PC-3 (cell line): ENCODE data around the gene VWA3B. TPM values are rescaled to one million over a fixed set of nuclear protein-coding genes. Genes with fewer than 3 reads are reported as not detected.
A peak's percentile ranks its signal among the peaks of the same experiment; 100 is the strongest.

Experiments used
- ATAC-seq: fragments of 200-7000 bp; cut with Tn5 transposase; 2 replicates; pipeline ENCODE4 v1.9.1; 2020; ENCODE audit warnings: mild to moderate bottlenecking, moderate library complexity
- BruUV-seq: library from RNA; stranded (reverse); fragments of 400-500 nt; replicated peaks from 2 replicates; lab custom pipeline; 2021; lab: Mats Ljungman, UMichigan
- CTCF ChIA-PET: fragments of 300-600 bp; sonication (Branson Sonifier 250); formaldehyde crosslinking; loops from one replicate; lab custom pipeline; 2022; ENCODE audit warnings: antibody characterized with exemption; lab: Charles Lee
- POLR2A ChIA-PET: fragments of 300-600 bp; sonication (Branson Sonifier 250); formaldehyde crosslinking; loops from one replicate; lab custom pipeline; 2022; ENCODE audit warnings: antibody characterized with exemption; ENCODE audit not compliant: unreplicated experiment; lab: Charles Lee
- DNase-seq: peaks from one replicate; pipeline ENCODE4 v3.0.0-alpha.2; 2015
- H2AFZ ChIP-seq: fragments of 300-600 bp; sonication (generic); 2 replicates; pipeline ENCODE4 v1.6.0; 2016; ENCODE audit warnings: antibody characterized with exemption, low read length
- H3F3A ChIP-seq: fragments of 300-600 bp; sonication (generic); one replicate; pipeline ENCODE4 v1.6.0; 2017; ENCODE audit warnings: antibody characterized with exemption, low read length, control low read depth, mild to moderate bottlenecking; ENCODE audit not compliant: unreplicated experiment
- H3K27ac ChIP-seq: fragments of 300-600 bp; sonication (generic); 2 replicates; pipeline ENCODE4 v1.5.1; 2016; ENCODE audit warnings: mild to moderate bottlenecking, low read length
- H3K27me3 ChIP-seq: fragments of 300-600 bp; sonication (generic); 2 replicates; pipeline ENCODE4 v1.6.1; 2016; ENCODE audit warnings: low read length, mixed read lengths
- H3K36me3 ChIP-seq: fragments of 300-600 bp; sonication (generic); 2 replicates; pipeline ENCODE4 v1.6.1; 2016; ENCODE audit warnings: low read depth, mixed run types, low read length, mixed read lengths
- H3K4me1 ChIP-seq: fragments of 300-600 bp; sonication (generic); 2 replicates; pipeline ENCODE4 v1.5.1; 2016; ENCODE audit warnings: low read length; ENCODE audit not compliant: insufficient read depth
- H3K4me2 ChIP-seq: fragments of 300-600 bp; sonication (generic); 2 replicates; pipeline ENCODE4 v1.6.0; 2016; ENCODE audit warnings: low read length
- H3K4me3 ChIP-seq: fragments of 300-600 bp; sonication (generic); 2 replicates; pipeline ENCODE4 v1.5.1; 2016; ENCODE audit warnings: mild to moderate bottlenecking, low read length, mixed read lengths
- H3K79me2 ChIP-seq: fragments of 300-600 bp; sonication (generic); 2 replicates; pipeline ENCODE4 v1.6.1; 2017; ENCODE audit warnings: low read length, mixed read lengths
- H3K9ac ChIP-seq: fragments of 300-600 bp; sonication (generic); 2 replicates; pipeline ENCODE4 v1.6.0; 2016; ENCODE audit warnings: mild to moderate bottlenecking, low read length
- H3K9me2 ChIP-seq: fragments of 300-600 bp; sonication (generic); replicated peaks from 2 replicates; pipeline ENCODE4 v1.6.1; 2016; ENCODE audit warnings: mixed run types, low read length, mixed read lengths
- H3K9me3 ChIP-seq: fragments of 300-600 bp; sonication (generic); 2 replicates; pipeline ENCODE4 v1.6.1; 2016; ENCODE audit warnings: low read length, mixed read lengths
- H4K20me1 ChIP-seq: fragments of 300-600 bp; sonication (generic); 2 replicates; pipeline ENCODE4 v1.6.1; 2016; ENCODE audit warnings: low read length, mixed read lengths
- EZH2 ChIP-seq: fragments of 300-600 bp; sonication (generic); IDR thresholded peaks from one replicate; pipeline ENCODE4 v1.6.1; 2017; ENCODE audit warnings: antibody characterized with exemption, mild to moderate bottlenecking, low read length; ENCODE audit not compliant: unreplicated experiment
- EZH2phosphoT487 ChIP-seq: fragments of 300-600 bp; sonication (generic); IDR thresholded peaks from 2 replicates; pipeline ENCODE4 v1.6.1; 2018; ENCODE audit warnings: mild to moderate bottlenecking, antibody characterized with exemption, low read length, borderline replicate concordance
- intact Hi-C: fragments of 100-400 bp; cut with micrococcal nuclease; formaldehyde crosslinking; loops from 2 replicates; pipeline ENCODE4 v1.9.0; 2023
- total RNA-seq: library from RNA; depleted of rRNA; stranded (reverse); fragments of >200 nt; gene quantifications from 2 replicates; pipeline ENCODE4 v1.2.3, GENCODE V29; 2014
- TF ChIP-seq, protein P1 (sequence below): fragments of 300-600 bp; sonication (generic); conservative IDR thresholded peaks from 2 replicates; pipeline ENCODE4 v1.5.1; 2017; ENCODE audit warnings: antibody characterized with exemption, low read depth, mild to moderate bottlenecking, low read length

Gene VWA3B
- total RNA-seq, 1 experiment from 2014 or later = not detected

GRCh38 chr2:98165516-98166071, 78.6 kb downstream of the VWA3B start:
- H3K9ac ChIP-seq = no peak overlapping the region
- no peak overlapping the region for H3K4me2 ChIP-seq
- no peaks in the 10 kb centered on the region for H3F3A ChIP-seq
- H3K27ac ChIP-seq = no peak overlapping the region
- no peak for DNase-seq
- ChIA-PET CTCF (no interaction called here), POLR2A (no interaction called here)
- no peaks in the 10 kb centered on the region for H4K20me1 ChIP-seq
- H3K79me2 ChIP-seq = no peaks in the 10 kb centered on the region
- H3K4me3 ChIP-seq = no peak overlapping the region
- H3K36me3 ChIP-seq = no peaks in the 10 kb centered on the region
- H3K9me3 ChIP-seq = no peaks in the 10 kb centered on the region
- peaks cover 15% of the 10 kb centered on the region; the same call in 1 of the 2 replicates for H3K27me3 ChIP-seq
- intact Hi-C loops = no loop called here
- no peak overlapping the region for H2AFZ ChIP-seq
- no peak for ATAC-seq
- TF ChIP-seq EZH2 = no peak
- TF ChIP-seq EZH2phosphoT487 = no peak
- TF ChIP-seq, protein P1, sequence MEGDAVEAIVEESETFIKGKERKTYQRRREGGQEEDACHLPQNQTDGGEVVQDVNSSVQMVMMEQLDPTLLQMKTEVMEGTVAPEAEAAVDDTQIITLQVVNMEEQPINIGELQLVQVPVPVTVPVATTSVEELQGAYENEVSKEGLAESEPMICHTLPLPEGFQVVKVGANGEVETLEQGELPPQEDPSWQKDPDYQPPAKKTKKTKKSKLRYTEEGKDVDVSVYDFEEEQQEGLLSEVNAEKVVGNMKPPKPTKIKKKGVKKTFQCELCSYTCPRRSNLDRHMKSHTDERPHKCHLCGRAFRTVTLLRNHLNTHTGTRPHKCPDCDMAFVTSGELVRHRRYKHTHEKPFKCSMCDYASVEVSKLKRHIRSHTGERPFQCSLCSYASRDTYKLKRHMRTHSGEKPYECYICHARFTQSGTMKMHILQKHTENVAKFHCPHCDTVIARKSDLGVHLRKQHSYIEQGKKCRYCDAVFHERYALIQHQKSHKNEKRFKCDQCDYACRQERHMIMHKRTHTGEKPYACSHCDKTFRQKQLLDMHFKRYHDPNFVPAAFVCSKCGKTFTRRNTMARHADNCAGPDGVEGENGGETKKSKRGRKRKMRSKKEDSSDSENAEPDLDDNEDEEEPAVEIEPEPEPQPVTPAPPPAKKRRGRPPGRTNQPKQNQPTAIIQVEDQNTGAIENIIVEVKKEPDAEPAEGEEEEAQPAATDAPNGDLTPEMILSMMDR = no peak
- H3K4me1 ChIP-seq = no peaks in the 10 kb centered on the region
- no TSS peak for BruUV-seq
- H3K9me2 ChIP-seq = no peaks in the 10 kb centered on the region

DNA sequence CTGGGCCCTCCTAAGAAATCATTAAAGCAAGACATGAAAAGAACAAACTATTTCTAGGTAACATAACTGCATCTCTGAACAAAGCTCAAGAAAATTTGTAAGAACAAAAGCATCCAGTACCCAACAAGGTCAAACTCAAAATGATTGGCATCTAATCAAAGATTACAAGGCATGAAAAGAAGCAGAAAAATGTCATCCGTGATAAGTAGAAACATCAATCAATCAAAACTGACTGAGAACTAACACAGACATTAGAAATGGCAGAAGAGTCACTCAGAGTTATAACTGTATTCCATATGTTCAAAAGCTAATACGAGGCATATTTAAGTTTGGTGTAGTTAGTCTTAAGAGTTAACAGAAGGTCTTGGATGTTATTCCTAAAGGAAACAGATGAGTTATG, 80.9 kb downstream of the VWA3B start:
- no peaks in the 10 kb centered on the region for H4K20me1 ChIP-seq
- peaks cover 18% of the 10 kb centered on the region; the same call in 1 of the 2 replicates for H3K27me3 ChIP-seq
- ChIA-PET POLR2A (interaction anchor here (0.8 kb wide), 1 partner anchor 235 kb away, joined by 5 read pairs; no protein-coding TSS in a partner anchor), CTCF (no interaction called here)
- H3K79me2 ChIP-seq = no peaks in the 10 kb centered on the region
- no peak overlapping the region for H3K27ac ChIP-seq
- intact Hi-C loops = no loop called here
- H3K4me2 ChIP-seq = no peak overlapping the region
- ATAC-seq = no peak
- no peak for TF ChIP-seq EZH2phosphoT487
- no peak for TF ChIP-seq EZH2
- TF ChIP-seq, protein P1 = no peak
- no peaks in the 10 kb centered on the region for H3K9me2 ChIP-seq
- H3K9ac ChIP-seq = no peak overlapping the region
- no peaks in the 10 kb centered on the region for H3F3A ChIP-seq
- H3K4me1 ChIP-seq = no peaks in the 10 kb centered on the region
- H3K9me3 ChIP-seq = no peaks in the 10 kb centered on the region
- no peak overlapping the region for H2AFZ ChIP-seq
- no peaks in the 10 kb centered on the region for H3K36me3 ChIP-seq
- no peak for DNase-seq
- H3K4me3 ChIP-seq = no peak overlapping the region
- BruUV-seq = no TSS peak

DNA sequence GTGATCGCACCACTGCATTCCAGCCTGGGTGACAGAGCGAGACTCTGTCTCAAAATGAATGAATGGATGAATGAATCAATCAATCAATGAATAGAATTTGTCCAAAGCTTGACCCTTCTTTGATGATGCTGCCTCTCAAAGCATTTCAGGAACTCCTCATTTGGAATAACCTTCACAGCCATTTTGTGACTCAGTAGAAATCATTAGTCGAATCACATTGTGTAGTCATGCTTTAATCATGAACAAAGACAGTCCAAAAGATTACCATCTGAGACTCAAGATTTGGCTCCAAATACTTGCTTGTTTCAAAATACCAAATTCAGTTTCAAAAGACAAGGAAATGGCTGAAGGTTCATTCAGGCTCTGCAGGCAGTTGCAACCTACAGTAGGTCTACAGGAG, 83.1 kb downstream of the VWA3B start:
- Histone ChIP-seq H3K9me2 (no peaks in the 10 kb centered on the region), H3K27me3 (peaks cover 18% of the 10 kb centered on the region; the same call in 1 of the 2 replicates), H2AFZ (no peak overlapping the region), H3K4me1 (no peaks in the 10 kb centered on the region), H4K20me1 (no peaks in the 10 kb centered on the region), H3K79me2 (no peaks in the 10 kb centered on the region), H3K9me3 (no peaks in the 10 kb centered on the region), H3F3A (no peaks in the 10 kb centered on the region), H3K9ac (no peak overlapping the region), H3K27ac (no peak overlapping the region), H3K36me3 (no peaks in the 10 kb centered on the region), H3K4me3 (no peak overlapping the region), H3K4me2 (no peak overlapping the region)
- intact Hi-C loops = no loop called here
- ATAC-seq (no peak), DNase-seq (peak; percentile 15)
- no TSS peak for BruUV-seq
- CTCF ChIA-PET = no interaction called here
- POLR2A ChIA-PET = no interaction called here
- no peak for TF ChIP-seq EZH2
- TF ChIP-seq EZH2phosphoT487 = no peak
- TF ChIP-seq, protein P1 = no peak
